PC-9 (cell line): ENCODE data around the gene RHOT1. TPM values are rescaled to one million over a fixed set of nuclear protein-coding genes. Genes with fewer than 3 reads are reported as not detected.

ENCODE experiments used
- BruUV-seq: library from RNA; stranded (reverse); fragments of 400-500 nt; replicated peaks from 2 replicates; lab custom pipeline; 2021; lab: Mats Ljungman, UMichigan
- CTCF ChIA-PET: fragments of 300-600 bp; sonication (Branson Sonifier 250); formaldehyde crosslinking; loops from one replicate; lab custom pipeline; 2022; ENCODE audit warnings: antibody characterized with exemption; lab: Charles Lee
- POLR2A ChIA-PET: fragments of 300-600 bp; sonication (Branson Sonifier 250); formaldehyde crosslinking; loops from one replicate; lab custom pipeline; 2022; ENCODE audit warnings: antibody characterized with exemption; ENCODE audit not compliant: unreplicated experiment; lab: Charles Lee
- DNase-seq, 2 experiments: peaks; one replicate each; pipeline versions ENCODE4 v3.0.0 to v3.0.0-alpha.2; 2015 to 2022; ENCODE audit warnings: mixed read lengths in 1 of 2
- H2AFZ ChIP-seq: fragments of 200-600 bp; sonication (generic); 2 replicates; pipeline ENCODE4 v1.8.1; 2017; ENCODE audit warnings: antibody characterized with exemption
- H3F3A ChIP-seq: fragments of 200-600 bp; sonication (generic); 2 replicates; pipeline ENCODE4 v1.8.1; 2017; ENCODE audit warnings: antibody characterized with exemption, mild to moderate bottlenecking, low read depth; ENCODE audit not compliant: insufficient read depth
- H3K27ac ChIP-seq: fragments of 200-600 bp; sonication (generic); 2 replicates; pipeline ENCODE4 v1.6.1; 2016; ENCODE audit warnings: mixed run types
- H3K27me3 ChIP-seq: fragments of 200-600 bp; sonication (generic); 2 replicates; pipeline ENCODE4 v1.6.1; 2016; ENCODE audit warnings: low read depth, mixed run types; ENCODE audit not compliant: insufficient read depth
- H3K36me3 ChIP-seq: fragments of 200-600 bp; sonication (generic); 2 replicates; pipeline ENCODE4 v1.6.1; 2016; ENCODE audit warnings: low read depth, mixed run types
- H3K4me1 ChIP-seq: fragments of 200-600 bp; sonication (generic); replicated peaks from 2 replicates; pipeline ENCODE4 v1.6.1; 2016; ENCODE audit warnings: mixed run types; ENCODE audit not compliant: insufficient read depth
- H3K4me2 ChIP-seq: fragments of 200-600 bp; sonication (generic); 2 replicates; pipeline ENCODE4 v1.6.1; 2017; ENCODE audit warnings: mixed run types
- H3K4me3 ChIP-seq: fragments of 200-600 bp; sonication (generic); 2 replicates; pipeline ENCODE4 v1.6.1; 2016; ENCODE audit warnings: mixed run types
- H3K79me2 ChIP-seq: fragments of 200-600 bp; sonication (generic); 2 replicates; pipeline ENCODE4 v1.6.1; 2017; ENCODE audit warnings: low read depth, mixed run types
- H3K9me2 ChIP-seq: fragments of 200-600 bp; sonication (generic); 2 replicates; pipeline ENCODE4 v1.8.1; 2017; ENCODE audit warnings: mild to moderate bottlenecking; ENCODE audit not compliant: insufficient read depth
- H3K9me3 ChIP-seq: fragments of 200-600 bp; sonication (generic); 2 replicates; pipeline ENCODE4 v1.8.1; 2016; ENCODE audit warnings: low read depth; ENCODE audit not compliant: insufficient read depth
- H4K20me1 ChIP-seq: fragments of 200-600 bp; sonication (generic); 2 replicates; pipeline ENCODE4 v1.8.1; 2017; ENCODE audit not compliant: insufficient read depth
- EZH2 ChIP-seq: fragments of 200-600 bp; sonication (generic); IDR thresholded peaks from 2 replicates; pipeline ENCODE4 v1.8.0; 2017; ENCODE audit warnings: antibody characterized with exemption, low read depth
- intact Hi-C: fragments of 100-400 bp; cut with micrococcal nuclease; formaldehyde crosslinking; loops from one replicate; pipeline ENCODE4 v1.10.0; 2022; ENCODE audit not compliant: unreplicated experiment
- total RNA-seq: library from RNA; stranded (reverse); gene quantifications from 2 replicates; pipeline ENCODE4 v1.2.3, GENCODE V29; 2021
- TF ChIP-seq, protein P1 (sequence below): fragments of 200-600 bp; sonication (generic); conservative IDR thresholded peaks from 2 replicates; pipeline ENCODE4 v1.6.1; 2017; ENCODE audit warnings: mixed run types, antibody characterized with exemption, mild to moderate bottlenecking, moderate library complexity

RHOT1 gene
- total RNA-seq, 1 experiment from 2014 or later = 28.3 TPM

GRCh38 chr17:32226886-32227285, 84.6 kb downstream of the RHOT1 start:
- Histone ChIP-seq H3K4me2 (no peak overlapping the region), H3K9me2 (no peaks in the 10 kb centered on the region), H4K20me1 (no peaks in the 10 kb centered on the region), H3K4me1 (no peaks in the 10 kb centered on the region), H3K4me3 (no peak overlapping the region), H3K9me3 (no peaks in the 10 kb centered on the region), H3K79me2 (no peaks in the 10 kb centered on the region), H3K27me3 (no peaks in the 10 kb centered on the region), H3F3A (0 out of 2 replicates have a peak, but pooled peaks cover 4% of the 10 kb centered on the region), H2AFZ (no peak overlapping the region), H3K36me3 (no peaks in the 10 kb centered on the region), H3K27ac (no peak overlapping the region)
- ChIA-PET POLR2A (no interaction called here), CTCF (no interaction called here)
- TF ChIP-seq EZH2 = no peak
- TF ChIP-seq, protein P1, sequence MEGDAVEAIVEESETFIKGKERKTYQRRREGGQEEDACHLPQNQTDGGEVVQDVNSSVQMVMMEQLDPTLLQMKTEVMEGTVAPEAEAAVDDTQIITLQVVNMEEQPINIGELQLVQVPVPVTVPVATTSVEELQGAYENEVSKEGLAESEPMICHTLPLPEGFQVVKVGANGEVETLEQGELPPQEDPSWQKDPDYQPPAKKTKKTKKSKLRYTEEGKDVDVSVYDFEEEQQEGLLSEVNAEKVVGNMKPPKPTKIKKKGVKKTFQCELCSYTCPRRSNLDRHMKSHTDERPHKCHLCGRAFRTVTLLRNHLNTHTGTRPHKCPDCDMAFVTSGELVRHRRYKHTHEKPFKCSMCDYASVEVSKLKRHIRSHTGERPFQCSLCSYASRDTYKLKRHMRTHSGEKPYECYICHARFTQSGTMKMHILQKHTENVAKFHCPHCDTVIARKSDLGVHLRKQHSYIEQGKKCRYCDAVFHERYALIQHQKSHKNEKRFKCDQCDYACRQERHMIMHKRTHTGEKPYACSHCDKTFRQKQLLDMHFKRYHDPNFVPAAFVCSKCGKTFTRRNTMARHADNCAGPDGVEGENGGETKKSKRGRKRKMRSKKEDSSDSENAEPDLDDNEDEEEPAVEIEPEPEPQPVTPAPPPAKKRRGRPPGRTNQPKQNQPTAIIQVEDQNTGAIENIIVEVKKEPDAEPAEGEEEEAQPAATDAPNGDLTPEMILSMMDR = no peak
- no peak for DNase-seq
- intact Hi-C loops = no loop called here
- BruUV-seq = no TSS peak

DNA sequence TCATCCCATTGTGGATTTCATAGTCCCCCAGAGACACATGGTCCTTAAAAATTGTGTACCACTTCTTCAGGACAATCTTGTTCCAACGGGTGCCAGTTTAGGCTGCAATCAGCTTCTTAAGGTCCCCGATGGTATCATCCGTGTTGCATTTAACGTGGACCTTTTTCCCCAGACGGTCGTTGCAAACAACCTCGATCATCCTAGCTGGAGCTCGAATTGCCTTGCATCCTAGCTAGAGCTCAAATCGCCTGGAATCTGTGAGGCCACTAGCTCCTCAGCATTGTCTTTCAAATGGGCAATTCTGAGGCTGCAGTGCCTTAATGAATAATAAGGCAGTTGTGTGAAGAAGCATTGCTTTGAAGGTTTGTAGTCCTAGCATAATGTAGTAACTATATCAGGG, 85.6 kb downstream of the RHOT1 start:
- Histone ChIP-seq H3K4me3 (no peak overlapping the region), H3K9me2 (no peaks in the 10 kb centered on the region), H3K27me3 (no peaks in the 10 kb centered on the region), H3K79me2 (no peaks in the 10 kb centered on the region), H3K4me2 (no peak overlapping the region), H3F3A (0 out of 2 replicates have a peak, but pooled peaks cover 4% of the 10 kb centered on the region), H4K20me1 (no peaks in the 10 kb centered on the region), H3K36me3 (no peaks in the 10 kb centered on the region), H3K4me1 (no peaks in the 10 kb centered on the region), H3K27ac (no peak overlapping the region), H2AFZ (no peak overlapping the region), H3K9me3 (no peaks in the 10 kb centered on the region)
- no TSS peak for BruUV-seq
- intact Hi-C loops = no loop called here
- ChIA-PET CTCF (no interaction called here), POLR2A (no interaction called here)
- DNase-seq = no peak
- no peak for TF ChIP-seq EZH2
- TF ChIP-seq, protein P1 = no peak

DNA sequence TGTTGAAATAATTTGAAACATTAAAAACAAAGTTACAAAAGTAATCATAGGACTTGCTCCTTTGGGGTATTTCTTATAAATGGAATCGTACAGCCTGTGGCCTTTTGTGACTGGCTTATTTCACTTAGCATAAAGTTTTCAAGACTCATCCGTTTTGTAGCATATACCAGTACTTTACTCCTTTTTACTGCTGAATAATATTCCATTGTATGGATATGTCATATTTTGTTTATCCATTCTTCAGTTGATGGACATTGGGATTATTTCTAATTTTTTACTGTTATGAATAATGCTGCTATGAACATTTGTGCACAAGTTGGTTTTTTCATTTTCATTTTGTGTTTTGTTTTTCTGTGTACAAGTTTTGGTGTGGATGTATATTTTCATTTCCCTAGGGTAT, 93.3 kb downstream of the RHOT1 start:
- no peaks in the 10 kb centered on the region for H3K79me2 ChIP-seq
- H3K4me2 ChIP-seq = no peak overlapping the region
- TF ChIP-seq, protein P1 = no peak
- TF ChIP-seq EZH2 = no peak
- BruUV-seq = no TSS peak
- no peaks in the 10 kb centered on the region for H3K4me1 ChIP-seq
- no peaks in the 10 kb centered on the region for H3K9me3 ChIP-seq
- ChIA-PET POLR2A (no interaction called here), CTCF (no interaction called here)
- no peak overlapping the region for H3K27ac ChIP-seq
- no peaks in the 10 kb centered on the region for H3K27me3 ChIP-seq
- no peaks in the 10 kb centered on the region for H3K9me2 ChIP-seq
- intact Hi-C loops = no loop called here
- no peaks in the 10 kb centered on the region for H4K20me1 ChIP-seq
- no peak overlapping the region for H2AFZ ChIP-seq
- DNase-seq = no peak
- H3K36me3 ChIP-seq = no peaks in the 10 kb centered on the region
- H3F3A ChIP-seq = no peaks in the 10 kb centered on the region
- H3K4me3 ChIP-seq = no peak overlapping the region
